Right atrium auricular region (tissue), 2 donors: ENCODE measurements around the gene AFM. TPM values are rescaled to one million over a fixed set of nuclear protein-coding genes. Genes with fewer than 3 reads are reported as not detected.

Source experiments
- DNase-seq: peaks from one replicate; pipeline ENCODE4 v3.0.0-alpha.2; 2019; ENCODE audit warnings: low spot score
- H3K27ac ChIP-seq, 2 donors: fragments of 200-600 bp; sonication (generic); 1 replicate in 1 of 2; 2 replicates in 1 of 2; pipeline ENCODE4 v1.5.1; 2016 to 2019
- H3K27me3 ChIP-seq, 2 donors: fragments of 200-600 bp; sonication (generic); one replicate each; pipeline versions ENCODE4 v1.5.1 to v1.6.0; 2017 to 2019
- H3K36me3 ChIP-seq: fragments of 200-600 bp; sonication (generic); one replicate; pipeline ENCODE4 v1.5.1; 2016
- H3K4me1 ChIP-seq, 2 donors: fragments of 200-600 bp; sonication (generic); one replicate each; pipeline versions ENCODE4 v1.5.1 to v1.6.0; 2017 to 2019
- H3K4me3 ChIP-seq, 2 donors: fragments of 200-600 bp; sonication (generic); 1 replicate in 1 of 2; 2 replicates in 1 of 2; pipeline ENCODE4 v1.5.1; 2017 to 2019; ENCODE audit warnings: mild to moderate bottlenecking in 1 of 2, moderate library complexity in 1 of 2
- H3K9me3 ChIP-seq, 2 donors: fragments of 200-600 bp; sonication (generic); one replicate each; pipeline ENCODE4 v1.5.1; 2019
- total RNA-seq, 2 donors: library from RNA; depleted of rRNA; stranded (reverse); fragments of >200 nt; gene quantifications; one replicate each; pipeline ENCODE4 v1.1.0, GENCODE V29; 2016
- TF ChIP-seq, protein P1 (sequence below), 2 donors: fragments of 200-600 bp; sonication (generic); IDR thresholded peaks; one replicate each; pipeline ENCODE4 v1.5.1; 2019; ENCODE audit warnings: antibody characterized with exemption in 2 of 2

The AFM gene
- total RNA-seq, 2 donors from 2014 or later: not detected

DNA sequence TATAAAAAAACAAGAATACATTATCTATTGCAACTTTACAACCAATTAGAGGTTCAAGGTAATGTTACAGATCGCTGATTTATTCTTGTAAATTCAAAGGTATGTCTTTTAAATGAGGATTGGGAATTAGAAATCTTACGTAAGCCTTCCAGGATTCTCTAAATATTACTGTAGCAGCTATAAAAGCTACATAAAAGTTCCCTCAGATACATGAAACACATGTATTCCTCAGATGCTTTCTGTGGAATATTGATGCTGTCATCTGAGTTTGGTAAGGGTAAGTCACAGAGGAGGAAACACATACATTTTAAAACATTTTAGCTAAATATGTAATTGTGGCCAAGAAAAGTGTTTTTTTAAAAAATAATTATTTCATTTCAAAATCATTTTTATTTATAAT lies 42.1 kb upstream of the AFM start:
- Histone ChIP-seq H3K27ac (no peak overlapping the region), H3K36me3 (no peaks in the 10 kb centered on the region), H3K4me1 (no peaks in the 10 kb centered on the region), H3K9me3 (no peaks in the 10 kb centered on the region), H3K27me3 (no peaks in the 10 kb centered on the region), H3K4me3 (no peak overlapping the region)
- DNase-seq: no peak
- TF ChIP-seq, protein P1, sequence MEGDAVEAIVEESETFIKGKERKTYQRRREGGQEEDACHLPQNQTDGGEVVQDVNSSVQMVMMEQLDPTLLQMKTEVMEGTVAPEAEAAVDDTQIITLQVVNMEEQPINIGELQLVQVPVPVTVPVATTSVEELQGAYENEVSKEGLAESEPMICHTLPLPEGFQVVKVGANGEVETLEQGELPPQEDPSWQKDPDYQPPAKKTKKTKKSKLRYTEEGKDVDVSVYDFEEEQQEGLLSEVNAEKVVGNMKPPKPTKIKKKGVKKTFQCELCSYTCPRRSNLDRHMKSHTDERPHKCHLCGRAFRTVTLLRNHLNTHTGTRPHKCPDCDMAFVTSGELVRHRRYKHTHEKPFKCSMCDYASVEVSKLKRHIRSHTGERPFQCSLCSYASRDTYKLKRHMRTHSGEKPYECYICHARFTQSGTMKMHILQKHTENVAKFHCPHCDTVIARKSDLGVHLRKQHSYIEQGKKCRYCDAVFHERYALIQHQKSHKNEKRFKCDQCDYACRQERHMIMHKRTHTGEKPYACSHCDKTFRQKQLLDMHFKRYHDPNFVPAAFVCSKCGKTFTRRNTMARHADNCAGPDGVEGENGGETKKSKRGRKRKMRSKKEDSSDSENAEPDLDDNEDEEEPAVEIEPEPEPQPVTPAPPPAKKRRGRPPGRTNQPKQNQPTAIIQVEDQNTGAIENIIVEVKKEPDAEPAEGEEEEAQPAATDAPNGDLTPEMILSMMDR (IDR thresholded peaks at IDR 0.05): no peak

DNA sequence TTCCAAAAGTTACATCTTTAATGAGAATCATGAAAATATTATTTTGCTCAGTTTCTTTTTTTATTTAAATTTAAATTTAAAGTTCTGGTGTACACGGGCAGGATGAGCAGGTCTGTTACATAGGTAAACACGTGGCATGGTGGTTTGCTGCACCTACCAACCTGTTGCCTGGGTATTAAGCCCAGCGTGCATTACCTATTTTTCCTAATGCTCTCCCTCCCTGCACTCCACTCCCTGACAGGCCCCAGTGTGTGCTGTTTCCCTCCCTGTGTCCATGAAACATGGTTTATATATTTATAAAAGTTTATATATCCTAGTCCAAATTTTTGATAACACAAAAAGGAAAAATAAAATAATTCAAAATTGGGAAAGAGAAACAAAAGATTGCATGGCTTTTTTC lies 41.6 kb upstream of the AFM start:
- no peaks in the 10 kb centered on the region for H3K36me3 ChIP-seq
- DNase-seq: no peak
- H3K27me3 ChIP-seq: no peaks in the 10 kb centered on the region
- H3K9me3 ChIP-seq: no peaks in the 10 kb centered on the region
- TF ChIP-seq, protein P1 (IDR thresholded peaks at IDR 0.05): no peak
- no peak overlapping the region for H3K4me3 ChIP-seq
- H3K27ac ChIP-seq: no peak overlapping the region
- no peaks in the 10 kb centered on the region for H3K4me1 ChIP-seq

DNA sequence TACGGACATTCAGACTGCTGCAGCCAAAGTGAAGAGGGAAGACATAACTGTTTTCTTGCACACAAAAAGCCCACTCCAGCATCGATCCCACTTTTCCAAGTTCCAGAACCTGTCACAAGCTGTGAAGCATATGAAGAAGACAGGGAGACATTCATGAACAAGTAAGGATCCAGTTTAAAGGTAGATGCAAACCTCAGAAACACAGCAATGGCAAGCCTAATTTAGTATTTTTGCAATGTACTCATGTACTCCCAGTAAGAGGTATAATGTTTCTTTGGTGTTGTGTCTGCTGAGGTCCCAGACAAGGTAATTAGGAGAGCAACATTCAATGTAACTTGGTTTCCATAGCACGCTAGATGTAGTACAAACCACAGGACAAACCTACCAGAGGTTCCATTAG lies 40.9 kb upstream of the AFM start:
- no peak for DNase-seq
- Histone ChIP-seq H3K4me3 (no peak overlapping the region), H3K9me3 (no peaks in the 10 kb centered on the region), H3K27me3 (no peaks in the 10 kb centered on the region), H3K27ac (no peak overlapping the region), H3K4me1 (no peaks in the 10 kb centered on the region), H3K36me3 (no peaks in the 10 kb centered on the region)
- TF ChIP-seq, protein P1 (IDR thresholded peaks at IDR 0.05): no peak

- no peak for DNase-seq
- no peak overlapping the region for H3K27ac ChIP-seq
- H3K4me3 ChIP-seq: no peak overlapping the region
- H3K36me3 ChIP-seq: no peaks in the 10 kb centered on the region
- H3K4me1 ChIP-seq: no peaks in the 10 kb centered on the region
- TF ChIP-seq, protein P1 (IDR thresholded peaks at IDR 0.05): no peak
- H3K9me3 ChIP-seq: no peaks in the 10 kb centered on the region
- H3K27me3 ChIP-seq: no peaks in the 10 kb centered on the region
These were observed 39.3 kb upstream of the AFM start for GRCh38 chr4:73442275-73442674.

GRCh38 chr4:73443224-73443623 lies 38.3 kb upstream of the AFM start:
- Histone ChIP-seq H3K4me3 (no peak overlapping the region), H3K27ac (no peak overlapping the region), H3K4me1 (no peaks in the 10 kb centered on the region), H3K36me3 (no peaks in the 10 kb centered on the region), H3K27me3 (no peaks in the 10 kb centered on the region), H3K9me3 (no peaks in the 10 kb centered on the region)
- TF ChIP-seq, protein P1 (IDR thresholded peaks at IDR 0.05): no peak
- no peak for DNase-seq
